HG03565 (cell line): ENCODE results near the gene SCN4A.
"Not testable (repeated sequence)": the region's sequence is repeated elsewhere in the genome, so short reads cannot be mapped to it uniquely, and the experiment has no call there.

Experiments used
- ATAC-seq: cut with Tn5 transposase; IDR thresholded peaks from one replicate; pipeline ENCODE4 v1.9.1; 2021; ENCODE audit warnings: mild to moderate bottlenecking, moderate library complexity; ENCODE audit not compliant: unreplicated experiment

Gene SCN4A

DNA sequence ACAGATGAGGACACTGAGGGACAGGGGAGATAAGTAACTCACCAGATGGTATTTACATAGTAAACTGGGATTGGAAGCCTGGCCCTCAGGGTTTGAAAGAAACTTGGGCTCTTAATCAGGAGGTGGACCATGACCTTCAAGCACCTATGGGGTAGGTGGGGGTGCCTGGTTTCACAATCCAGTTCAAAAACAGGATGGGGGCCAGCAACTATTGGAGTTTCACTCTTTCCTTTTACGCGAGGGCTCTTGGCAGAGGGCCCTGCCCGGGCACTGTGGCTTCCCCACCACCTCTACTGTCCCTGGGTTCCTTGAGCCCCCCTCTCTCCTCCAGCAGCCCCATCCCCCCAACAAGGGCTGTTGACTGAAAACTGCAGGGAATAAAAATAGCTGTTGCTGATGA is 14.1 kb upstream of the SCN4A start:
- ATAC-seq = no peak

DNA sequence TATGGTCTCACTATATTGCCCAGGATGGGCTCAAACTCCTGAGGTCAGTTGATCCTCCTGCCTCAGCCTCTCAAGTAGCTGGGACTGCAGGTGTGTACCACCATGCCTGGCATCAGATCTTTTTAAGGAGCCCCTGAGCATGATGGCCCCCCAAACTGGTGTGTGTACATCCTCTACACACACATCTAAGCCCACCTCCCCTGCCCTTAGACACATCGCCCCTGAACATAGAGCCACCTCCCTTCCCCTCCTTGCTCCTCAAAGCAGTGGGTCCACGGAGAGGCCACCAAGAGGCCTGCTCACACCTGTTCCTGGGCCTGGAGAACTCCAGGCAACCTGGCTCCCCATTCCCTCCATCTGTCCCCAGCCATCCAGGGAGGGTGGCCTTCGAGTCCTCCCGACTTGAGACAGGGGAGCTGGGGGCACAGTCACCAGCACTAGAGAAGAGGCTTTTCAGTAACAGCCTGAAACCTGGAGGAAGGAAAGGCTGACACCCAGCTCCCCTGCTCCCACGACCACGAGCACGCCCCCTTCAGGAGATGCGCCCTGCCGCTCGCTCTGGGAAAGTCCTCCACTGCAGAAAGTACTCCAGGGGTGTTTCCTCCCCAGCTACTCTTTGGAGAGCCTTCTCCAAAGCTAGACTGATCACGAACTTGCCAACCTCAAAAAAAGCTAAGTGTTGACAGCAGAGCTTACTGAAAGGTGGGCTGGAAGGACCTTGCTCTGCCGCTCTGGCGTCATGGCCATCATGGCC is 12.8 kb upstream of the SCN4A start:
- ATAC-seq = no peak

DNA sequence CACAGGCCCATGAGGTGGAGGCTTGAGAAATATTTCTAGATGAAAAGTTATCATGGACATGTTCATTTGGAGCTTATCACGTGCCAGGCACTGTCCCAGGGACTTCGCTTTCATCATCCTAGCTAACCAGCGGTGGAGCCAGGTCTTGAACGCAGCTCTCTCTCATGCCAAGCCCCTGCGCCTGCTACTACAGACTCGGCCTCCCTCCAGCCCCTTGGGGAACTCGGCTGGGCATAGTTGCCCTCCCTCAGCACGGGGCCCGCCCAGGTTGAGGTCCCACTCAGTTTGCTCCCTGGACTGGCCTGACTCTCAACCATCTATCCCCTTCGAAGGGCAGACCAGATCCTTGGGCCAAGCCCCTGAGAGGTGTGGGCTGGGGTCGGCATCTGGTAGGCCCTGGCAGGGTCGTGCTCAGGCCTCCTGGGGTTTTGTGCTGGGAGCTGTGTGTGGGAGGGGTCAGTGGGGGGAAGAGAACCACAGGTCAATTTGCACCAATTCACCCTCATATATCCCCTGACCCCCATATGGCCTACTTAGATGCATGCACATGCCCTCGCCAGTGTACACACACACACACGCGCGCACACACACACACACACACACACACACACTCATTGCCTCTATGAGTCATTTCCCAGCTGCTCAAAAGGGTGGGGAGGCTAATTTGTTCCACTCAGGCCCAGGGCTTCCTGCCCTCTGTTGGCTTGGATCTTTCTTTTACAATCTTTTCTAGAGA is 12.1 kb upstream of the SCN4A start:
- no peak for ATAC-seq

DNA sequence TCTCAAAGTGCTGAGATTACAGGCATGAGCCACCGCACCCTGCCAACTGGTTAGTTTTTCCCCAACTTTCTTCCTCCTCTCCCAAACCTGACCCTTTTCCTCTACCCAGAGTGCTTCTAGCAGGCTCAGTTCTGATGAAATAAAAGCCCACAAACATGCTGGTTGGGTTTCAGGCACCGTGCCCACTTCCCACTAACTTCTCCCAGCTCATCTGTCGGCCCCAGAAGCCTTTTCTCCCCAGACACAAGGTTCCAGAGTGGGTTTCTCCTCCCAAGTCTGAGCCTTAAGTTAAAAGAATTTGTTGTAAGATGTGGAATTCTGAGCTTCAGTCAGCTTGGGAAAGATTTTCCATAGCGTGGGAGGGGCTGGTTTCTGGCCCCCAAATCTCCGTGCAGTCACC is 11.5 kb upstream of the SCN4A start:
- no peak for ATAC-seq

DNA sequence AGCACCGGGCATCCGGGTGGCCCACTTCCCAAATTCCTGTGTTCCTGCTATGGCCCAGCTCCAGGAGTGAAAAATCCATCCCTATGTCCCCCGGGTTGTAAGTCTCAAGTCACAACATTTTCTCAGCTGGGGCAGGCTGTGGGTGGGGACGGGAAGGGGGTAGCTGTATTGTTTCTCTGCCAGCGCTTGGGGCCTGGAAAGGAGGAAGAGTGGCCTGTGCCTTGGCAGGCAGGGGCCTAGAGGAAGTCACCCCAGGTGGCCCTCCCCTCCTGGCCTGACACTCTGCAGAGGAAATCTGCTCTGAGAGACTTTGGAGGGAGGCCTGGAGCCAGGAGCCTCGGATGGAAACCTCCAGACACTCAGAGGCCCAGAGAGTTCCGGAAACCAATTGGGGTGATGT is 10.6 kb upstream of the SCN4A start:
- no peak for ATAC-seq

DNA sequence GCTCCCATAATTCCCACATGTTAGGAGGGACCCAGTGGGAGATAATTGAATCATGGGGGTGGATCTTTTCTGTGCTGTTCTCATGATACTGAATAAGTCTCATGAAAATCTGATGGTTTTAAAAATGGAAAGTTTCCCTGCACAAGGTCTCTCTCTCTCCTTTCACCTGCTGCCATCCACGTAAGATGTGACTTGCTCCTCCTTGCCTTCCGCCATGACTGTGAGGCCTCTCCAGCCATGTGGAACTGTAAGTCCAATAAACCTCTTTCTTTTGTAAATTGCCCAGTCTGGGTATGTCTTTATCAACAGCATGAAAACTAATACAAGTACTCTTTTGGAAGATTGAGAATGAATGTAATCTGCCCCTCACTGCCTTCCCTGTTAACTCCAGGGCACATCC is 9.9 kb upstream of the SCN4A start:
- not testable (repeated sequence) for ATAC-seq

DNA sequence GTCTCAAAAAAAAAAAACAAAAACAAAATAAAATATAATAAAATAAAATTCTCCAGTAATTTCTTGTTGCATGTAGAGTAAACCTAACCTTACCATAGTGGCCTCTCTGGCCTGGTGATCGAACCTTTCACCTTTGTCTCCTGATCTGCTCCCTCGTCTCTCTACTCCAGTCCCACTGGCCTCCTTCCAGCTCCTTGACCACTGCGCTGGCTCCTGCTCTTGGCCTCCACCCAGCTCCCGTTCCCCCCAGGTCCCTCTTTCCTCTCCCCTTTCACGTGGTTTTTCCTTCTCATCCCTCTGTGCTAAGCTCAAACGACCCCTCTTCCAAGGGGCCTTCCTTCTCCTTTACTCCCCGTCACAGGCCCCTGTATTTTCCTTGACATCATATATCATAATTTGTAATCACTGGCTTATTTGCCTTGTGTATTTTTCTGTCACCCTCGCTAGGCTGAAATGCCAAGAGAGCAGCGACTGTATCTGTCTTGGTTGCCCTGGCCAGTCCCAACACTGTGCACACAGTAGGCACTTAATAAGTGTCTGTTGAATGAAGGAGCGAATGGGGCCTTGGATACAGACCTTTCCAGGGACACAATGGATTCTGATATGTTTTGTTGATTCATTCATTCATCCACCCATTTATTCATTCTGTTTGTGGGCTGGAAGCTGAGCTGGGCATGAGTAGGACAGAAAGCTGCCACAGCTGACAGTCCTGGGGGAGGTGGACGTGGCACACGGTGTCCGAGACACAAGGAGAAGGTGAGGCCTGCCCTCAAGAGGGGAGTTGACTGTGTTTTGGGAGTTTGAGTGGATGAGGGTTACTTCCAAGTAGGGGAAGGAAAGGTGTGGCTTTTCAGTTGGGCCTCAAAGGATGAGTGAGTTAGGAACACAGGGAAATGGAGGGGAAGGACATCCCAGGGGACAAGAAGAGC is 5.8 kb upstream of the SCN4A start:
- ATAC-seq = no peak

DNA sequence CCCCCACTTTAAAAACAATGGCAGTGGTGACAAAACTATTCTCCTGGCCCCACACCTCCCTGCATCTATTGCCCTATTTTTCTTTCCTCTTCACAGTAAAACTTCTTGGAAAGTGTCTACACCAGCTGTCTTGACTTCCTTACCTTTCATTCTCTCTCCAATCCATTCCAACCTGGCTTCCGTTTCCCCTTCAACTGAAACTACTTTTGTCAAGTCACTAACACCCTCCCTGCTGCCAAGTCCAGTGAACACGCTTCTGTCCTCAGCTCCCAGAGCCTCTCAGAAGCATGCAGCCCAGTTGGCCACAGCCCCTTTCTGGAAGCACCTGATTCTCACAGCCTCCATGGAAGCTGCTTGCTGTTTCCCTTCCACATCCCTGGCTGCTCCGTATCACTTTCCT is 4.0 kb upstream of the SCN4A start:
- ATAC-seq = no peak

DNA sequence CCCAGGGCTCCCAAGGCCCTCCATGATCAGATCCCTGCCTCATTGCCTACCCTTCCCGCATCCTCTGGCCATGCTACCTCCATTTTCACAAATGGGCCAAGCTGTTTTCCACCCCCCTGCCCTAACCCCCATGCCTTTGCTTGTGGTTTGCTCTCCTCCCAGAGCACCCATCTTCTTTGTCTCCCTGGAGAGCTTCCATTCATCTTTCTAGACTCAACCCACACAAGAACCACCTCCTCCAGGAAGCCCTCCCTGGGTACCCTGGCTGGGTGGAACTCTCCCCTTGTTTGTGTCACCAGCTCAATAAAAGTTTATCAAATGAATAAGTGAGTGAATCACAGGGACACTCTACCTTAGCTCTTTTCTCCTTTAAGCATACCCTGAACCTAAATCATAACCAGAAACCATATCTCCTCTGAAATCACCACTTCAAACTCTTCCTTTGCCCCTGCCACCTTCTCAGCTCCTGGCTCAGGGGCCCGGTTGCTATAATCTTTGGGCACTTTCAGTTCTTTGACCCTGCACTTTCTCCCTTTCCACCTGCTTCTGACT is 2.9 kb upstream of the SCN4A start:
- ATAC-seq = no peak

DNA sequence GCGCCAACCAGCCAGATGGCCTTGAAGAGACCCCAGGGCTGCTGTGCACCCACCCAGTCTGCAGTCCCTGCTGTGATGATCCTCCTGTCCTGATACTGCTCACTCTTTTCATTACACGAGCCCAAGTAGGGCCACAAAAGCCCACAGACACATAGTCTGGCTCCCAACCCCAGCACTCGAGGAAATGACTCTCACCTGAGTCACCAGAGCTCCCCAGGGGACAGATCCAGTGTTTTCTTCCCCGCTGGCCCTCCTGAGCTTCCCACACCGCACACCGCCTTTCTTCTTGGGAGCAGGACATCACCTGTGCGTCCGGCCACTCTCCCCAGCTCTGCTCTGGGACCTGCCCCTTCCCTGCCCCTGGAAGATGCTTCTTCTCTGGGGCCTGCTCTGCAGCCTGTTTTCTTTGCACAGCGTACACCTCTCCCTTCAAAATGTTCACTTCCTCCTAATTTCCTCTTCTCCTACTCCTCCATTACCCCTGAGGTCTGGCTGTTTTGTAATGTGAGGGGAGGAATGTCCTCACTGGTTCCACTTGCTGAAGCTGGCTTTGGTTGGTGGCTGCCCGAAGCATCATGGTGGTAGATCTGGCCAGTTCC is 2.0 kb upstream of the SCN4A start:
- ATAC-seq = no peak

DNA sequence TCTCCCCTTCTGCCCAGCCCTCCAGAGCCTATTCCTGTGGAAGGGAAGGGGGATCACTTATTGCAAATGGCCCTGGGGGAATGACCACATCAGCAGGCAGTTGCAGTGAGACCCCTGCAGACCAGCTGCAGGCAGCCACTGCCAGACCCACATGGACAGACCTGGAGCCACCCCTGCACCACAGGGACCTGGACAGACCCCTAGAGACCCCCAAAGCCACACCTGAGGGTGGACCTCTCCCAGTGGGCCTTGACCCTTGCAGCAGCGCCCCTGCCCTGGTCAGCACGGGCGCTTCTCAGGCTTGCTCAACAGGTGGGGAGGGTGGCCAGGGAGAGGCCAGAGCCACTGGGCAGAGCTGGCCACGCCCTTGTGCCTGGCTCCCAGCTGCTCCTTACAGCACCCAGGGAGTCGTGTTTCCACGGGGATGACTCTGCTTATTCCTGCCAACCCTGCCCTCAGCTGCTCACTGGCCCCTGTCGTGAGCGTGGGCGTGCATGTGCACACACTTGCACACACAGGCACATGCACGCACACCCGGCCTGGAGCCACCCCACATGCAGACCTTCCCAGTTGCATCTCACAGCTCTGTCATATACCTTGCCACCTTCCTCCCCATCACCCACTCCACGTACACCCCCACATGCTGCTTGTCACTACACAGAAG is 1.3 kb upstream of the SCN4A start:
- no peak for ATAC-seq

DNA sequence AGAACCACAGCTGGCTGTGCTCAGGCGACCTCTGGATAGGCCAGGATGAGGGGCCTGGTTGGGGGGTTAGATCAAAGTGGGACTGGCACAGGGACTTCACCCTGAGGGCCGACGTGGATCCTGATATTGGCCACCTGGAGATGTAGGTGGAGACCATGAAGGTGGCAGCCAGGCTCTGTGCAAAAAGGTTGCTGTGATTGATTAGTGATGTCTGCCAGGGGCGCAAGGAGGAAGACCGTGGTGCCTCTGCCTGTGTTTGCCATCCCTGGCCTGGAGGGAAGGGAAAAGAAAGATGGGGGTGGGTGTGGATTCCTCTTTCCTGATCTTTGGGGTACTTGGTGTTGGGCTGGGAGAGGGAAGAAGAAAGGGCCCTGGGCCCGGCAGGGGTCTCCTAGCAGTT is 529 bp upstream of the SCN4A start:
- no peak for ATAC-seq

DNA sequence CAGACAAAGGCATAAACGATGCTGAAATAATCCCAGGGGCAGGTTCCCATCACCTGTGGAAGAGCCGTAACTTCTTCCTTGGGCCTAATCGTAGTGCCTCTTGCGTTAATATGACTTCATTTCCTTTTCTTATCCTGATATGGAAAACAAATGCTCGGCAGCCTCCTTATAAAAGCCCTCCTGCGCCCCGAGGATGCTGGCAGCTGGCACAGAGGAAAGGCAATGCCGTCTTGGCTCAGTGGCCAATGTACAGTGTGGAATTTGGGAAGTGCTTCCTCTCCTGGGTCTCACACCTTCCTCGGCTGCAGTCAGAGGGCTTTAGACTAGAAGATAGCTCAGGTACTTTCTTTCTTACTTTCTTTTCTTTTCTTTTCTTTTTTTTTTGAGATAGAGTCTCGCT is 3.4 kb downstream of the SCN4A start:
- no peak for ATAC-seq

DNA sequence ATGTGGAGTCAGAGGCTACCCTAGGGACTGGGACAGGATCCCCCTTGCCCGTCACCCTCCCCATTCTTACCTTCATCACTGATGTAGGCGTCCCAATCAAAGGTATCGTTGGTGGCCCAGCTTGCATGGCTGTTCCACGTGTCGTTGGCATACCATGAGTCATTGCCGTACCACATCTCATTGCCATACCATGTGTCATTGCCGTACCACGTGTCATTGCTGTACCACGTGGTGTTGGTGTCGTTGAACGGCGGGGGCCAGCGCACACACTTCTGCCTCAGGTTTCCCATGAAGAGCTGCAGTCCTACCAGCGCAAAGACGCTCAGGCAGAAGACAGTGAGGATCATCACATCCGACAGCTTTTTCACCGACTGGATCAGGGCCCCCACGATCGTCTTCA is 4.8 kb downstream of the SCN4A start:
- no peak for ATAC-seq

DNA sequence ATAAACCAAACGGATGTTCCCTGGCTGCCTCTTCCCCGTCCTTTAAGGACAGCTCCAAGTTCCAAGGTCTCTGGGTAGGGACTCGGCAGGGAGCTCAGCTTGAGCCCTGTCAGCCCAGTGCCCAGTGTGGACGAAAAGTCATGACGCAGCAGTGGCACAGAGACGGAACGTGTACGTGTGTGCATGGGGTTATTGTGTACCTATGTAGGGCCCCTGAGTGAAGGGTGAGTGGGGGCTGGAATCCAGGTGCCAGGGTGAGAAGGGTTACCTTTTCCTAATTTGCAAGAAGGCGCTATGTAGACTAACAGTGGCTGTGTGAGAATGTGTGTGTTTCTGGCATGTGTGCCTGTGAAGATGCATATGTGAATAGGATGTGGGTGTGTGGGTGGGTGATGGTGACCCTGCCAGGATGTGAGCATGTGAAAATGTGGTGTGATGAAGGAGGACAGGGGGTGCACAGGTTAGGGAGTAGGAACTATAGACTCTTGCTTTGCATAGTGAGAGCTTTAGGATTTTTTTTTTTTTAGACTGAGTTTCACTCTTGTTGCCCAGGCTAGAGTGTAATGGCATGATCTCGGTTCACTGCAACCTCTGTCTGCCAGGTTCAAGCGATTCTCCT is 6.0 kb downstream of the SCN4A start:
- no peak for ATAC-seq

DNA sequence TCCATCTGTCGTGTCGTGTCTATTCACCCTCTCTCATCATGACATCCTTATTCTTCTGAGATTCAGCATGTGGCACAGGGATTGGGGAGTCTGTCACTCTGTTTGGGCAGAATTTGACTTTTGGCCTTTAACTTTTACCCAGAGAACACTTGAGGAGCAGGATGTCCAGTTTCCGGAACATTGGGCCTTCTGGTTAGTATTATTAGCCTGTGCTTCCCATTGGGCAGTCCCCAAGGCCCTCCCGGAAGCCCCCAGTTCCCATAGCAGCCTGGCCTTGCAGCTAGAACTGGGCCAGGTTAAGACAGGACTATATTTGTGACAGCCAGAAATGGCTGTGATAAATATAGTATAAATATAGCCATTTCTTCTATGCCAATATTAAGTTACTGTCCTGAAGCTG is 9.6 kb downstream of the SCN4A start:
- no peak for ATAC-seq

DNA sequence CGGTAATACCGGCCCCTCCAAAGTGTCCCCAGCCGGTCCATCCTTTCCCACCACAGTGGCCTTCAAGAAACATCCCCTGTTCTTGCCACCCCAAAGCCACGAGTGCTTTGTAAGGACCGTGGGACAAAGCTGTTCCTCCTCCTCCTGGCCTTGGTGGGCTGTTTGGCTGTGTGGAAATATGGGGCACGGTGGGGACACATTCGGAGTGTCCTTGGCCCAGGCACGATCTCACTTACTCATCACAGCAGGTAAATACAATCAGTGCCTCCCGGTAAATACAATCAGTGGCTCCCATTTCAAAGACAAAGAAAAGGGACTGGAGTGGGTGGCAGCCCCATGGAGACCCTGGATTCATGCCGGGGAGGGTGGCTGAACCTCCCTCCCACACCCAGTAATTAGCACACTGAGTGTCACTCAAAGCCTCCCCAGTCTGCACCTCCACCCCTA is 10.4 kb downstream of the SCN4A start:
- no peak for ATAC-seq

DNA sequence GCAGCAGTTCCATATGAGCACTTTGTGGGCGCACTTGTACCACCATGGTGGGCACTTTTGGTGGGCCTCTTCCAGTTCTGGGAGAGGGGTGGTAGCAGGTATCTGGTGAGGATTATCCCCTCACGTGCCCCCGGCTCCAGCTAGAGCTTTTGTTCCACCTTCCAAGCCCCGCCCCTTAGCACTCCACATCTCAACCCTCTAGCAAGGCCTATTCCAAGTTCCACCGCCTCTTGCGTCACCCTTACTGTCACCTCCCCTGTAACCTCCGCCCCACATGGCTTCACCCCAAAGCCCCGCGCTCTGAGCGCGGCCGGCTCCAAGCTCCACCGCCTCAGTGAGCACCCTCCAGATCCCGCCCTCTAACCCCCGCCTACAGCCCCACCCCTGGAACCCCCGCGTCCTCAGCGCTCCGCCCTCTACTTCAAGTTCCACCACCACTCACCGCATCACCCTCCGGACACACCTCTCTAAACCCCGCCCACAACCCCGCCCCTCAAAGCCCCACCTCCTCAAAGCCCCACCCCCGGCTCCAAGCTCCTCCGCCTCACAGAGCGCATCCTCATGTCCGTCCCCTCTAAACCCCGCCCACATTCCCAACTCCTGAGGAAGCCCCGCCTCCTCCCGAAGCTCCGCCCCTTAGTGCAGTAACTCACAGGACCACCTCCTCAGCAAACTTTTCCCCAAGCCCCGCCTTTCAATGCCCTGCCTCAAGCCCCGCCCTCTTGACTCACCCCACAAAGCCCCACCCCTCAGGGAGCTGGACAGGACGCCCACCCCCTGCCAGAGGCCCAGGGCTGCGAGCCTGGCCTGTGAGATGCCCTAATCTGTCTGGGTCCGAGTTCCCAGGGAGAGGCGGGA is 11.1 kb downstream of the SCN4A start:
- ATAC-seq = no peak

DNA sequence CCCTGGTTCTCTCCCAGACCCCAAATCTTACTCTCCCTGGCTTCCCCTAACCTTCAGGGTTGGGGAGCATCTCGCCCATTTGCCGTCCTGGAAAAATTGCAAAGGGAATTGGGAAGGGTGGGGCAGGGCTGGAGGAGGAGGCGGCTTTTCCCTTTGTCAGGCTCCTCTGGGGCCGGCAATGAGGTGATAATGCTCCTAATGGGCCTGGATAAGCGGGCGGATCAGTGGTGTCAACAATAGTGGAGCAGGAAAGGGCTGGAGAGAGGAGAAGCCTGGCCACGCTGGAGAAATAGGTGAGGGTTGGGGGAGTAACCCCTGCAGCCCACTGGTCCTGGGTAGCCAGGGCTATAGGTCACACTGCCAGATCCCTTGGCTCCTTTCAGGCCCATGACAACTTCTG is 12.3 kb downstream of the SCN4A start:
- ATAC-seq = no peak
